Sigmoid colon (tissue), 4 donors: Measurements from ENCODE around the gene SUPT3H.
"Not testable (repeated sequence)": the region's sequence is repeated elsewhere in the genome, so short reads cannot be mapped to it uniquely, and the experiment has no call there.

ENCODE experiments used
- CTCF ChIP-seq, 4 experiments: fragments of 450-650 bp in 3 of 4; fragments of 200-600 bp in 1 of 4; IDR thresholded peaks; one replicate each; pipeline ENCODE4 v1.5.1; 2016 to 2019; ENCODE audit warnings: antibody characterized with exemption in 4 of 4, mild to moderate bottlenecking in 3 of 4, moderate library complexity in 2 of 4
- EP300 ChIP-seq, 4 donors: sonication (generic); formaldehyde crosslinking; IDR thresholded peaks; one replicate each; pipeline ENCODE4 v1.6.1; 2017; ENCODE audit warnings: antibody characterized with exemption in 4 of 4
- POLR2A ChIP-seq, 2 donors: fragments of 450-650 bp; IDR thresholded peaks; one replicate each; pipeline ENCODE4 v1.6.1; 2016; ENCODE audit warnings: antibody characterized with exemption in 2 of 2, mild to moderate bottlenecking in 2 of 2, moderate library complexity in 2 of 2

GRCh38 chr6:44876638-44877037 is 501.1 kb downstream of the SUPT3H start:
- not testable (repeated sequence) for TF ChIP-seq EP300, POLR2A, CTCF (IDR thresholded peaks at IDR 0.05)
